GM12891 (cell line): ENCODE measurements around the gene SLC26A8.

ENCODE experiments used
- POLR2A ChIP-seq: IDR thresholded peaks from 2 replicates; pipeline ENCODE4 v1.6.1; 2011; ENCODE audit warnings: low read depth, low read length, control low read depth
- TAF1 ChIP-seq: IDR thresholded peaks from 2 replicates; pipeline ENCODE4 v1.6.1; 2011; ENCODE audit warnings: low read depth, low read length, control low read depth

GRCh38 chr6:36049582-36049981 is 25.1 kb upstream of the SLC26A8 start:
- TF ChIP-seq TAF1 (no peak), POLR2A (no peak)
